Mesangial cell (primary cell): ENCODE data around the gene HBA2. TPM values are rescaled to one million over a fixed set of nuclear protein-coding genes. Genes with fewer than 3 reads are reported as not detected.

Source experiments
- total RNA-seq: library from RNA; depleted of rRNA; stranded (reverse); fragments of >200 nt; gene quantifications from 2 replicates; pipeline ENCODE4 v1.2.3, GENCODE V29; 2015

The HBA2 gene
- not detected in 2 replicates for total RNA-seq

GRCh38 chr16:172374-172941 lies at the start of gene HBA2:
Gene HBA2, plus strand, starts transcription at chr16:172876. Its CDS starts 37 bp downstream, at chr16:172913.

DNA sequence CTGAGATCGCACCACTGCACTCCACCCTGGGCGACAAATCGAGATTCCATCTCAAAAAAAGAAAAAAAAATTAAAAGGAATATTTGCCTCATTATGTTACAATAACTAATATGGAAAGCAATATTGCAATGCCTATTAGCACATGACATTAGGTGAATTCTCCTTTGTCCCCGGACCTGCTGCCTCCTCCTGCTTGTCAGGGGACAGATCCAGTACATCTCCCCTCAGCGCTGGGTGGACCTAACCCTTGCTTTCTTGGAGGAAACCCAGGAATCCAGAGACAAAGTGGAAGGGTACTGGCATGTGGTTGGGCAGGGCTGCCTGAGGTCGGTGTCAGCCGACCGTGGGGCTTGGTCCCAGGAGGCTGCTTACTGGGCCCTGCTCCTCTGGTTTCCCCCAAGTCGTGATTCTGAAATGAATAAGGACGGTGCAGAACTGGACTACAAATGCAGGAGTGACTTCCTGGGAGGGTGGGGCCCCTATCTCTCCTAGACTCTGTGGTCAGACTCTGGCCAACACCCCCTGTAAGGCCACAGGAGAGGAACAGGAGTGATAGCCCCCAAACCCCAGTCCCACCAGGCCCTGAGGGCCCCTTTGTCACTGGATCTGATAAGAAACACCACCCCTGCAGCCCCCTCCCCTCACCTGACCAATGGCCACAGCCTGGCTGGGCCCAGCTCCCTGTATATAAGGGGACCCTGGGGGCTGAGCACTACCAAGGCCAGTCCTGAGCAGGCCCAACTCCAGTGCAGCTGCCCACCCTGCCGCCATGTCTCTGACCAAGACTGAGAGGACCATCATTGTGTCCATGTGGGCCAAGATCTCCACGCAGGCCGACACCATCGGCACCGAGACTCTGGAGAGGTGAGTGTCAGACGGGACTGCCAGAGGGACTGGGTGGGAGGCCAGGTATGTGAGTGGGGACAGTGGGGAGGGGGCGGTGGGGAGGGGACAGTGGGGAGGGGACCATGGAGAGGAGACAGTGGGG lies 20.2 kb upstream of the HBA2 start, which contains the start of gene HBZ:
TSS of gene HBZ (plus strand) at position 504 of the 988 bp plus-strand sequence. CDS start at position 770, 266 bp downstream.

GRCh38 chr16:165539-166374 lies 6.9 kb upstream of the HBA2 start, which contains the start of gene HBM:
Gene HBM, plus strand, starts transcription at chr16:165978. Its CDS starts 20 bp downstream, at chr16:165998.

GRCh38 chr16:176477-177382 lies 4.1 kb downstream of the HBA2 start, which contains the start of gene HBA1:
Gene HBA1, plus strand, starts transcription at chr16:176680. Its CDS starts 37 bp downstream, at chr16:176717.

GRCh38 chr16:180101-180675 lies 7.5 kb downstream of the HBA2 start, which contains the start of gene HBQ1:
Gene HBQ1, plus strand, starts transcription at chr16:180459. Its CDS starts 28 bp downstream, at chr16:180487.

Other genes with a start within 250 kb of the HBA2 start
- gene POLR3K, start 119.3 kb upstream of the HBA2 start, total RNA-seq = 3.4 and 10.8 TPM in 2 replicates
- 18.3 and 41.2 TPM in 2 replicates for gene SNRNP25, start 119.0 kb upstream of the HBA2 start, total RNA-seq
- gene RHBDF1, start 100.2 kb upstream of the HBA2 start, total RNA-seq = 25.6 and 81.1 TPM in 2 replicates
- gene MPG, start 94.7 kb upstream of the HBA2 start, total RNA-seq = 198 and 363 TPM in 2 replicates
- 28.0 and 51.8 TPM in 2 replicates for gene NPRL3, start 34.2 kb upstream of the HBA2 start, total RNA-seq
- gene HBZ, start 20.2 kb upstream of the HBA2 start, total RNA-seq = not detected in 2 replicates
- gene HBM, start 6.9 kb upstream of the HBA2 start, total RNA-seq = not detected in 2 replicates
- not detected in 2 replicates for gene HBA1, start 3.8 kb downstream of the HBA2 start, total RNA-seq
- gene HBQ1, start 7.6 kb downstream of the HBA2 start, total RNA-seq = 4.9 TPM in 1 of 2 replicates, not detected in the other
- gene LUC7L, start 56.6 kb downstream of the HBA2 start, total RNA-seq = 24.8 and 34.2 TPM in 2 replicates
- gene FAM234A, start 61.9 kb downstream of the HBA2 start, total RNA-seq = 77.1 and 163 TPM in 2 replicates
- gene RGS11, start 103.1 kb downstream of the HBA2 start, total RNA-seq = 0.33 and 5.2 TPM in 2 replicates
- 0.33 and 0.89 TPM in 2 replicates for gene ARHGDIG, start 107.7 kb downstream of the HBA2 start, total RNA-seq
- 0.25 TPM in 1 of 2 replicates, not detected in the other for gene PDIA2, start 110.3 kb downstream of the HBA2 start, total RNA-seq
- 23.5 and 27.3 TPM in 2 replicates for gene AXIN1, start 179.8 kb downstream of the HBA2 start, total RNA-seq
- gene MRPL28, start 197.7 kb downstream of the HBA2 start, total RNA-seq = 173 and 194 TPM in 2 replicates
- gene PGAP6, start 209.1 kb downstream of the HBA2 start, total RNA-seq = 67.5 and 116 TPM in 2 replicates
- gene NME4, start 224.3 kb downstream of the HBA2 start, total RNA-seq = 138 and 142 TPM in 2 replicates
- 23.1 and 55.1 TPM in 2 replicates for gene DECR2, start 229.0 kb downstream of the HBA2 start, total RNA-seq